ENCODE results near the gene SBK2.

- no peak for TF ChIP-seq POLR2A (IDR thresholded peaks at IDR 0.05; ENCODE audit: low read length)
- no peak for TF ChIP-seq GATA1 (IDR thresholded peaks at IDR 0.05; ENCODE audit: low read depth, low read length)
These were observed 7.2 kb downstream of the SBK2 start for GRCh38 chr19:55529636-55530234.

Measured in erythroblast (primary cell).